C1 segment of cervical spinal cord (tissue), 14 donors: Measurements from ENCODE around the gene CDKAL1.
"Not testable (repeated sequence)": the region's sequence is repeated elsewhere in the genome, so short reads cannot be mapped to it uniquely, and the experiment has no call there.

Experiments
- DNase-seq, 14 donors: peaks; one replicate each; lab custom pipeline; 2025; lab: John Stamatoyannopoulos, UW

The CDKAL1 gene

GRCh38 chr6:20534295-20535262 lies at the start of gene CDKAL1:
TSS of gene CDKAL1 (plus strand) at chr6:20534457. CDS start at chr6:20546351, 11,894 bp downstream.
- peak; percentile 12 to 90 (median 80) for DNase-seq

- no peak for DNase-seq
Measured at GRCh38 chr6:20486641-20487040, 47.6 kb upstream of the CDKAL1 start.

- DNase-seq, result no peak
Measured at GRCh38 chr6:20487669-20488375, 46.4 kb upstream of the CDKAL1 start.

GRCh38 chr6:20490591-20490990 lies 43.7 kb upstream of the CDKAL1 start:
- DNase-seq, result no peak

GRCh38 chr6:20492099-20492498 lies 42.2 kb upstream of the CDKAL1 start:
- no peak for DNase-seq

- DNase-seq, result no peak
Measured at GRCh38 chr6:20497216-20498040, 36.8 kb upstream of the CDKAL1 start.

- no peak for DNase-seq
Measured at GRCh38 chr6:20498041-20498385, 36.2 kb upstream of the CDKAL1 start.

- DNase-seq, result no peak
Measured at GRCh38 chr6:20509212-20509611, 25.0 kb upstream of the CDKAL1 start.

- no peak for DNase-seq
Measured at GRCh38 chr6:20511852-20512251, 22.4 kb upstream of the CDKAL1 start.

GRCh38 chr6:20525208-20525607 lies 9.0 kb upstream of the CDKAL1 start:
- not testable (repeated sequence) for DNase-seq

- DNase-seq, result not testable (repeated sequence)
Measured at GRCh38 chr6:20529086-20529448, 5.2 kb upstream of the CDKAL1 start.

- no peak for DNase-seq
Measured at GRCh38 chr6:20532881-20533280, 1.4 kb upstream of the CDKAL1 start.

GRCh38 chr6:20533746-20534294 lies 437 bp upstream of the CDKAL1 start:
- DNase-seq, result no peak

GRCh38 chr6:20538131-20538662 lies 3.9 kb downstream of the CDKAL1 start:
- DNase-seq, result no peak

GRCh38 chr6:20538907-20539306 lies 4.7 kb downstream of the CDKAL1 start:
- no peak for DNase-seq

- no peak for DNase-seq
Measured at GRCh38 chr6:20539387-20539786, 5.1 kb downstream of the CDKAL1 start.

- DNase-seq, result no peak
Measured at GRCh38 chr6:20540683-20541082, 6.4 kb downstream of the CDKAL1 start.

- DNase-seq, result no peak
Measured at GRCh38 chr6:20541382-20541781, 7.1 kb downstream of the CDKAL1 start.

- DNase-seq, result no peak
Measured at GRCh38 chr6:20542927-20543602, 8.8 kb downstream of the CDKAL1 start.

GRCh38 chr6:20548264-20548663 lies 14.0 kb downstream of the CDKAL1 start:
- no peak for DNase-seq

GRCh38 chr6:20549398-20549797 lies 15.1 kb downstream of the CDKAL1 start:
- DNase-seq, result not testable (repeated sequence)
